Ishikawa (cell line): Measurements from ENCODE around the gene CIPC.

ENCODE experiments used
- MAX ChIP-seq: IDR thresholded peaks from 2 replicates; pipeline ENCODE4 v1.6.1; 2012
- TAF1 ChIP-seq: IDR thresholded peaks from 2 replicates; pipeline ENCODE4 v1.6.1; 2012; ENCODE audit warnings: low read depth, mild to moderate bottlenecking
- TCF12 ChIP-seq: IDR thresholded peaks from 2 replicates; pipeline ENCODE4 v1.6.1; 2012; ENCODE audit warnings: low read depth
- YY1 ChIP-seq: IDR thresholded peaks from 2 replicates; pipeline ENCODE4 v1.6.1; 2012; ENCODE audit warnings: low read depth

GRCh38 chr14:77130386-77130785 is 32.3 kb downstream of the CIPC start:
- TF ChIP-seq TAF1 (no peak), MAX (no peak), YY1 (no peak), TCF12 (no peak)
